Astrocyte (in vitro differentiated cells and primary cell): ENCODE data around the gene CPEB4. TPM values are rescaled to one million over a fixed set of nuclear protein-coding genes. Genes with fewer than 3 reads are reported as not detected.

Experiments used
- DNase-seq: peaks from one replicate; pipeline ENCODE4 v3.0.0-alpha.2; 2010; ENCODE audit warnings: low read depth
- FAIRE-seq: peaks from 2 replicates; lab custom pipeline; 2011; peaks lifted over from hg19 to GRCh38; lab: Jason Lieb, UNC
- H2AFZ ChIP-seq: 2 replicates; pipeline ENCODE4 v1.6.0; 2012; ENCODE audit warnings: low read depth, low read length, inconsistent platforms
- H3K27ac ChIP-seq: 2 replicates; pipeline ENCODE4 v1.5.1; 2011; ENCODE audit warnings: low read depth, low read length, inconsistent platforms
- H3K27me3 ChIP-seq: 2 replicates; pipeline ENCODE4 v1.6.0; 2011; ENCODE audit warnings: low read length, inconsistent platforms; ENCODE audit not compliant: insufficient read depth
- H3K36me3 ChIP-seq: 2 replicates; pipeline ENCODE4 v1.5.1; 2011; ENCODE audit warnings: low read length, inconsistent platforms; ENCODE audit not compliant: insufficient read depth
- H3K4me1 ChIP-seq: 2 replicates; pipeline ENCODE4 v1.5.1; 2011; ENCODE audit warnings: low read length, inconsistent platforms; ENCODE audit not compliant: insufficient read depth
- H3K4me2 ChIP-seq: 2 replicates; pipeline ENCODE4 v1.6.0; 2012; ENCODE audit warnings: low read length, inconsistent platforms
- H3K4me3 ChIP-seq: 2 replicates; pipeline ENCODE4 v1.5.1; 2011; ENCODE audit warnings: low read depth, mild to moderate bottlenecking, low read length, inconsistent platforms; ENCODE audit not compliant: insufficient read depth
- H3K79me2 ChIP-seq: 2 replicates; pipeline ENCODE4 v1.6.0; 2012; ENCODE audit warnings: mild to moderate bottlenecking, low read length, inconsistent platforms; ENCODE audit not compliant: insufficient read depth
- H3K9ac ChIP-seq: 2 replicates; pipeline ENCODE4 v1.6.0; 2012; ENCODE audit warnings: mild to moderate bottlenecking, low read length, inconsistent platforms
- H3K9me3 ChIP-seq: 2 replicates; pipeline ENCODE4 v1.5.1; 2012; ENCODE audit warnings: low read depth, mild to moderate bottlenecking, low read length, inconsistent platforms; ENCODE audit not compliant: insufficient read depth
- H4K20me1 ChIP-seq: 2 replicates; pipeline ENCODE4 v1.6.0; 2012; ENCODE audit warnings: low read length, inconsistent platforms; ENCODE audit not compliant: insufficient read depth
- H3K27ac Mint-ChIP-seq: one replicate; pipeline ENCODE4 v1.8.0; 2021; ENCODE audit warnings: mild to moderate bottlenecking, mixed read lengths; ENCODE audit not compliant: unreplicated experiment
- H3K27me3 Mint-ChIP-seq: one replicate; pipeline ENCODE4 v1.8.0; 2021; ENCODE audit warnings: low read depth, mixed read lengths; ENCODE audit not compliant: unreplicated experiment
- H3K36me3 Mint-ChIP-seq: one replicate; pipeline ENCODE4 v1.8.0; 2021; ENCODE audit warnings: low read depth, mixed read lengths; ENCODE audit not compliant: unreplicated experiment
- H3K4me1 Mint-ChIP-seq: one replicate; pipeline ENCODE4 v1.8.0; 2021; ENCODE audit warnings: low read depth, mixed read lengths; ENCODE audit not compliant: unreplicated experiment
- H3K4me3 Mint-ChIP-seq: one replicate; pipeline ENCODE4 v1.8.0; 2021; ENCODE audit warnings: mild to moderate bottlenecking, moderate library complexity, mixed read lengths; ENCODE audit not compliant: unreplicated experiment
- H3K9me3 Mint-ChIP-seq: one replicate; pipeline ENCODE4 v1.8.0; 2021; ENCODE audit warnings: mild to moderate bottlenecking, mixed read lengths; ENCODE audit not compliant: unreplicated experiment
- EZH2 ChIP-seq: IDR thresholded peaks from 2 replicates; pipeline ENCODE4 v1.6.1; 2012; ENCODE audit warnings: mild to moderate bottlenecking, low read length, inconsistent platforms; ENCODE audit not compliant: insufficient read depth
- total RNA-seq: library from RNA; stranded (reverse); gene quantifications from 2 replicates; pipeline ENCODE4 v1.2.1, GENCODE V29; 2021
- TF ChIP-seq, protein P1 (sequence below): IDR thresholded peaks from 2 replicates; pipeline ENCODE4 v1.5.1; 2011; ENCODE audit warnings: low read depth, mild to moderate bottlenecking, inconsistent platforms, low read length, moderate library complexity; ENCODE audit not compliant: insufficient read depth

CPEB4 gene
- total RNA-seq, 1 donor from 2014 or later = 37.2 TPM

DNA sequence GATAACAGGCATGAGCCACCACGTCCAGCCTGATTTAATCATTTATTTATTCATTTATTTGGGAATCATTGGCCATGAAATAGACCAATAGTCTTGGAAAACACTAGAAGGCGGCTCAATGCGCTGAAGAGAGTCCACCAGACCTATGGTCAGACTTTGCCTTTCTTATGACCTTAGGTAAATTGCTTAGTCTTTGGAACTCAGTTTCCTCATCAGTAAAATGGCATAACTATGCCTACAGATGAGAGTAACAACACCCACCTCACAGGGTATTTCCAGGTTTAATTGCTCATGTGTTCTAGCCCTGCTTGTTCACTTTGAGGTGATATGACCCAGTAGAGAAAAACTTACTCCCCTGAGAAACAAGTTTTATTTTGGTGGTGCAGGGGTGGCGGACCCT lies 38.2 kb upstream of the CPEB4 start:
- Mint-ChIP-seq H3K9me3 (peaks cover 10% of the 10 kb centered on the region), H3K4me1 (peaks cover under 1% of the 10 kb centered on the region), H3K36me3 (no peaks in the 10 kb centered on the region), H3K27me3 (peaks cover 10% of the 10 kb centered on the region), H3K27ac (no peak overlapping the region), H3K4me3 (no peak overlapping the region)
- H2AFZ ChIP-seq = no peak overlapping the region
- no peak for TF ChIP-seq EZH2
- TF ChIP-seq, protein P1, sequence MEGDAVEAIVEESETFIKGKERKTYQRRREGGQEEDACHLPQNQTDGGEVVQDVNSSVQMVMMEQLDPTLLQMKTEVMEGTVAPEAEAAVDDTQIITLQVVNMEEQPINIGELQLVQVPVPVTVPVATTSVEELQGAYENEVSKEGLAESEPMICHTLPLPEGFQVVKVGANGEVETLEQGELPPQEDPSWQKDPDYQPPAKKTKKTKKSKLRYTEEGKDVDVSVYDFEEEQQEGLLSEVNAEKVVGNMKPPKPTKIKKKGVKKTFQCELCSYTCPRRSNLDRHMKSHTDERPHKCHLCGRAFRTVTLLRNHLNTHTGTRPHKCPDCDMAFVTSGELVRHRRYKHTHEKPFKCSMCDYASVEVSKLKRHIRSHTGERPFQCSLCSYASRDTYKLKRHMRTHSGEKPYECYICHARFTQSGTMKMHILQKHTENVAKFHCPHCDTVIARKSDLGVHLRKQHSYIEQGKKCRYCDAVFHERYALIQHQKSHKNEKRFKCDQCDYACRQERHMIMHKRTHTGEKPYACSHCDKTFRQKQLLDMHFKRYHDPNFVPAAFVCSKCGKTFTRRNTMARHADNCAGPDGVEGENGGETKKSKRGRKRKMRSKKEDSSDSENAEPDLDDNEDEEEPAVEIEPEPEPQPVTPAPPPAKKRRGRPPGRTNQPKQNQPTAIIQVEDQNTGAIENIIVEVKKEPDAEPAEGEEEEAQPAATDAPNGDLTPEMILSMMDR = no peak
- no peaks in the 10 kb centered on the region for H3K9me3 ChIP-seq
- H3K4me1 ChIP-seq = no peaks in the 10 kb centered on the region
- H4K20me1 ChIP-seq = no peaks in the 10 kb centered on the region
- no peak overlapping the region for H3K27ac ChIP-seq
- no peaks in the 10 kb centered on the region for H3K36me3 ChIP-seq
- no peak overlapping the region for H3K9ac ChIP-seq
- H3K4me3 ChIP-seq = no peak overlapping the region
- H3K4me2 ChIP-seq = no peak overlapping the region
- no peak for DNase-seq
- no peak for FAIRE-seq
- H3K27me3 ChIP-seq = peaks cover 3% of the 10 kb centered on the region
- H3K79me2 ChIP-seq = no peaks in the 10 kb centered on the region

DNA sequence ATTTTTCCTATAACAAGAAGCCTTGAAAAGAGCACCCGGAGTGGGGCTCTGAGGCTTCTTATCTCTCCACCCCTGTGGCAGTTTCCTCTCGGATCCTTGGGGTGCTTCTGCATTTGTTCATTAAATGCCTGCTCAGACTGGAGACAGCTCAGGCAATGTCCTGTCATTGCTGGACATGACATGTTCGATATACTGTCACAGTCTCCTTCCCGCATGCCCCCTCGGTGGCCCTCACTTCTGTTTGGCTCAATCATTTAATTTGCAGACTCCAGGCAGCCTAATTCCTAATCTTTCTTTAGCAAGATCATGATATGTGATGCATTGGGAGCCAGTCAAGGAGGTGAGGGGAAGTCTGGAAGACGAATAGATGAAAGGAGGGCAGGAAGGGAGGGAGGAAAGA lies 37.5 kb upstream of the CPEB4 start:
- peaks cover 8% of the 10 kb centered on the region for H3K4me1 Mint-ChIP-seq
- H3K9ac ChIP-seq = no peak overlapping the region
- no peaks in the 10 kb centered on the region for H3K4me1 ChIP-seq
- no peak overlapping the region for H3K4me3 ChIP-seq
- no peak overlapping the region for H3K27ac Mint-ChIP-seq
- H3K27ac ChIP-seq = no peak overlapping the region
- TF ChIP-seq EZH2 = no peak
- TF ChIP-seq, protein P1 = no peak
- no peaks in the 10 kb centered on the region for H4K20me1 ChIP-seq
- H3K36me3 ChIP-seq = no peaks in the 10 kb centered on the region
- peaks cover 10% of the 10 kb centered on the region for H3K9me3 Mint-ChIP-seq
- no peak overlapping the region for H2AFZ ChIP-seq
- H3K27me3 ChIP-seq = peaks cover 3% of the 10 kb centered on the region
- H3K79me2 ChIP-seq = no peaks in the 10 kb centered on the region
- no peaks in the 10 kb centered on the region for H3K36me3 Mint-ChIP-seq
- H3K4me3 Mint-ChIP-seq = no peak overlapping the region
- no peak overlapping the region for H3K4me2 ChIP-seq
- FAIRE-seq (no peak), DNase-seq (no peak)
- H3K27me3 Mint-ChIP-seq = peaks cover 10% of the 10 kb centered on the region
- H3K9me3 ChIP-seq = no peaks in the 10 kb centered on the region

DNA sequence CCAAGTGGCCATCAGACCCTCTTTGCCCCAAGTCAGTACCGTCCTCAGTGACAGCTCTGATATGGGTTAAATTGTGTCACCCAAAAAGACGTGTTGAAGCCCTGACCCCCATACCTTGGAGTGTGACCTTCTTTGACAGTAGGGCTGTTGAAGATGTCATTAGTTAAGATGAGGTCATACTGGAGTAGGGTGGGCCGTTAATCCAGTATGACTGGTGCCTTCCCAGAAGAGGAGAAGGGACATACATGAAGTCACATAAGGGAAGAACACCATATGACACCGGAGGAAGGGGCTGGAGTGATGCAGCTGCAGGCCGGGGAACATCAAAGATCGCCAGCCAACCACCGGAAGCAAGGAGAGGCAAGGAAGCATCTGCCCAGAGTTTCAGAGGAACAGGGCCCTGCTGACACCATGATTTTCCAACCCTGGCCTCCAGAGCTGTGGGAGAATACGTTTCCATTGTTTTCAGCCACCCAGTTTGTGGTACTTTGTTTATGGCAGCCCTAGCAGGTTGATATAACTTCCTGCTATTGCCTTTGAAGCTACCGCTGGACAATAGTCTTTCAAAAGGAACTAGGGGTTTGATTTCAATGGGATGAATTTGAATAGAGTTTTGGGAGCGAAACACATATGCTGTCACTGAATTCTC lies 36.4 kb upstream of the CPEB4 start:
- peaks cover 9% of the 10 kb centered on the region for H3K9me3 Mint-ChIP-seq
- no peaks in the 10 kb centered on the region for H3K36me3 Mint-ChIP-seq
- no peak for DNase-seq
- Histone ChIP-seq H2AFZ (no peak overlapping the region), H3K27me3 (peaks cover 3% of the 10 kb centered on the region), H3K27ac (no peak overlapping the region), H3K9me3 (no peaks in the 10 kb centered on the region), H3K4me1 (no peaks in the 10 kb centered on the region), H3K4me3 (no peak overlapping the region), H3K9ac (no peak overlapping the region), H3K79me2 (no peaks in the 10 kb centered on the region), H3K4me2 (no peak overlapping the region), H4K20me1 (no peaks in the 10 kb centered on the region), H3K36me3 (no peaks in the 10 kb centered on the region)
- peaks cover 10% of the 10 kb centered on the region for H3K27me3 Mint-ChIP-seq
- H3K4me3 Mint-ChIP-seq = no peak overlapping the region
- FAIRE-seq = no peak
- peaks cover 13% of the 10 kb centered on the region for H3K4me1 Mint-ChIP-seq
- H3K27ac Mint-ChIP-seq = no peak overlapping the region
- TF ChIP-seq, protein P1 = no peak
- no peak for TF ChIP-seq EZH2
